ENCODE measurements around the gene UBN1. TPM values are rescaled to one million over a fixed set of nuclear protein-coding genes. Genes with fewer than 3 reads are reported as not detected.

Gene UBN1
- total RNA-seq, 1 donor from 2014 or later, result 45.3 TPM

- no peaks in the 10 kb centered on the region for H3K4me1 ChIP-seq (ENCODE audit: insufficient read depth, low read length)
- peaks cover 9% of the 10 kb centered on the region for H3K9me3 ChIP-seq (ENCODE audit: insufficient read depth, low read depth, low read length)
- no peaks in the 10 kb centered on the region for H3K27me3 Mint-ChIP-seq (ENCODE audit: low read depth, unreplicated experiment)
- H3K27ac ChIP-seq (ENCODE audit: low read depth, low read length), result no peak overlapping the region
- H3K9ac ChIP-seq (ENCODE audit: low read length), result no peak overlapping the region
- FAIRE-seq (no peak), DNase-seq (ENCODE audit: low read depth) (no peak)
- no peak overlapping the region for H3K4me2 ChIP-seq (ENCODE audit: low read length)
- H3K36me3 ChIP-seq (ENCODE audit: insufficient read depth, low read length), result no peaks in the 10 kb centered on the region
- no peak overlapping the region for H3K27ac Mint-ChIP-seq (ENCODE audit: unreplicated experiment)
- peaks cover 4% of the 10 kb centered on the region for H3K36me3 Mint-ChIP-seq (ENCODE audit: low read depth, unreplicated experiment)
- no peak overlapping the region for H2AFZ ChIP-seq (ENCODE audit: low read depth, low read length)
- H3K4me1 Mint-ChIP-seq (ENCODE audit: low read depth, unreplicated experiment), result peaks cover 5% of the 10 kb centered on the region
- no peaks in the 10 kb centered on the region for H3K79me2 ChIP-seq (ENCODE audit: insufficient read depth, low read length)
- peaks cover 8% of the 10 kb centered on the region for H3K9me3 Mint-ChIP-seq (ENCODE audit: unreplicated experiment)
- TF ChIP-seq CTCF (IDR thresholded peaks at IDR 0.05; ENCODE audit: insufficient read depth, low read depth, low read length) (no peak), EZH2 (IDR thresholded peaks at IDR 0.05; ENCODE audit: insufficient read depth, low read length) (no peak)
- no peak overlapping the region for H3K4me3 Mint-ChIP-seq (ENCODE audit: unreplicated experiment)
- H3K4me3 ChIP-seq (ENCODE audit: insufficient read depth, low read depth, low read length), result no peak overlapping the region
- no peaks in the 10 kb centered on the region for H4K20me1 ChIP-seq (ENCODE audit: insufficient read depth, low read length)
- H3K27me3 ChIP-seq (ENCODE audit: insufficient read depth, low read length), result peaks cover 13% of the 10 kb centered on the region
These were observed 76.6 kb downstream of the UBN1 start for GRCh38 chr16:4923853-4924252.

DNA sequence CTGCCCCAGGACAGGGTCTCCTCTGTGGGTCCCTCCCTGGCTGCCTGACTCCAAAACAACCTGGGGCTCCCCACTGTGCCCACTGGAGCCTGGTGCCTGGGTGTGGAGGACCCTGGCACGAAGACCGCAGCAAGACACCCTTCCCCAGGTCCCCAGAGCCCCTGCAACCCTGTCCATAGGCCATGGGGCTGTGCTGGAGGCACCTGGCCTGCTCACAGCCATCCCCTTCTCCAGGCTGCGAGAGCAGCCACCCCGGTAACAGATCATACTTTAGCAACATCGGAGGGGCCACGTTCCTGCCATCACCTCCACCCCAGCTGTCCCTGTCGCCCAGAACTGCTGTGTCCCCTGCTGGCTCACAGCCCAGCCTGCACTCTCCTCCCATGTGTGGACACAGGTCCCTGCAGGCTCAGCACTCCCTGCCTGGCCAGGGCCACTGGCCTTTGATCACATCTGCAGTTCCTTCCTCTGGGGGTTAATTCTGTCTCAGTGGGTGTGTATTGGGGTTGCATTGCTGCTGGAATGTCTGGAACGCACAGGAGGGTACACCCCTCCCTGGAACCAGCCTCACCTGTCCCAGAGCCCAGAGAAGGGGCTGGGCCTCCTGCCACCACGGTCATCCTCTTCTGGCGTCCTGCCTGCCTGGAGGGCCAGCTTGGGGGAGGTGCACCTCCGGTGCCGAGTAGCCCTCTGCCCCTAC, 77.5 kb downstream of the UBN1 start:
- Mint-ChIP-seq H3K27ac (ENCODE audit: unreplicated experiment) (no peak overlapping the region), H3K36me3 (ENCODE audit: low read depth, unreplicated experiment) (peaks cover 4% of the 10 kb centered on the region), H3K27me3 (ENCODE audit: low read depth, unreplicated experiment) (no peaks in the 10 kb centered on the region), H3K9me3 (ENCODE audit: unreplicated experiment) (peaks cover 10% of the 10 kb centered on the region), H3K4me3 (ENCODE audit: unreplicated experiment) (no peak overlapping the region), H3K4me1 (ENCODE audit: low read depth, unreplicated experiment) (peaks cover 5% of the 10 kb centered on the region)
- H3K4me2 ChIP-seq (ENCODE audit: low read length), result no peak overlapping the region
- H3K79me2 ChIP-seq (ENCODE audit: insufficient read depth, low read length), result no peaks in the 10 kb centered on the region
- H3K9ac ChIP-seq (ENCODE audit: low read length), result no peak overlapping the region
- no peaks in the 10 kb centered on the region for H4K20me1 ChIP-seq (ENCODE audit: insufficient read depth, low read length)
- no peak overlapping the region for H3K27ac ChIP-seq (ENCODE audit: low read depth, low read length)
- no peak for TF ChIP-seq CTCF (IDR thresholded peaks at IDR 0.05; ENCODE audit: insufficient read depth, low read depth, low read length)
- no peak for TF ChIP-seq EZH2 (IDR thresholded peaks at IDR 0.05; ENCODE audit: insufficient read depth, low read length)
- no peaks in the 10 kb centered on the region for H3K4me1 ChIP-seq (ENCODE audit: insufficient read depth, low read length)
- DNase-seq (ENCODE audit: low read depth), result no peak
- no peak overlapping the region for H3K4me3 ChIP-seq (ENCODE audit: insufficient read depth, low read depth, low read length)
- no peak overlapping the region for H2AFZ ChIP-seq (ENCODE audit: low read depth, low read length)
- peaks cover 13% of the 10 kb centered on the region for H3K27me3 ChIP-seq (ENCODE audit: insufficient read depth, low read length)
- H3K36me3 ChIP-seq (ENCODE audit: insufficient read depth, low read length), result no peaks in the 10 kb centered on the region
- peaks cover 9% of the 10 kb centered on the region for H3K9me3 ChIP-seq (ENCODE audit: insufficient read depth, low read depth, low read length)
- no peak for FAIRE-seq

GRCh38 chr16:4925293-4925607, 78.0 kb downstream of the UBN1 start:
- Histone ChIP-seq H3K27me3 (ENCODE audit: insufficient read depth, low read length) (peaks cover 13% of the 10 kb centered on the region), H3K9ac (ENCODE audit: low read length) (no peak overlapping the region), H4K20me1 (ENCODE audit: insufficient read depth, low read length) (no peaks in the 10 kb centered on the region), H3K79me2 (ENCODE audit: insufficient read depth, low read length) (no peaks in the 10 kb centered on the region), H2AFZ (ENCODE audit: low read depth, low read length) (no peak overlapping the region), H3K9me3 (ENCODE audit: insufficient read depth, low read depth, low read length) (peaks cover 9% of the 10 kb centered on the region), H3K4me1 (ENCODE audit: insufficient read depth, low read length) (no peaks in the 10 kb centered on the region), H3K36me3 (ENCODE audit: insufficient read depth, low read length) (no peaks in the 10 kb centered on the region), H3K4me2 (ENCODE audit: low read length) (no peak overlapping the region), H3K4me3 (ENCODE audit: insufficient read depth, low read depth, low read length) (no peak overlapping the region), H3K27ac (ENCODE audit: low read depth, low read length) (no peak overlapping the region)
- Mint-ChIP-seq H3K4me1 (ENCODE audit: low read depth, unreplicated experiment) (peaks cover 5% of the 10 kb centered on the region), H3K36me3 (ENCODE audit: low read depth, unreplicated experiment) (peaks cover 4% of the 10 kb centered on the region), H3K27me3 (ENCODE audit: low read depth, unreplicated experiment) (no peaks in the 10 kb centered on the region), H3K27ac (ENCODE audit: unreplicated experiment) (no peak overlapping the region), H3K4me3 (ENCODE audit: unreplicated experiment) (no peak overlapping the region), H3K9me3 (ENCODE audit: unreplicated experiment) (peaks cover 10% of the 10 kb centered on the region)
- DNase-seq (ENCODE audit: low read depth), result no peak
- FAIRE-seq, result no peak
- TF ChIP-seq EZH2 (IDR thresholded peaks at IDR 0.05; ENCODE audit: insufficient read depth, low read length), result no peak
- TF ChIP-seq CTCF (IDR thresholded peaks at IDR 0.05; ENCODE audit: insufficient read depth, low read depth, low read length), result no peak
